DMS153 (cell line): ENCODE measurements around the gene ABHD17C.

Source experiments
- DNase-seq: peaks from one replicate; lab custom pipeline; 2025; lab: John Stamatoyannopoulos, UW

The ABHD17C gene

DNA sequence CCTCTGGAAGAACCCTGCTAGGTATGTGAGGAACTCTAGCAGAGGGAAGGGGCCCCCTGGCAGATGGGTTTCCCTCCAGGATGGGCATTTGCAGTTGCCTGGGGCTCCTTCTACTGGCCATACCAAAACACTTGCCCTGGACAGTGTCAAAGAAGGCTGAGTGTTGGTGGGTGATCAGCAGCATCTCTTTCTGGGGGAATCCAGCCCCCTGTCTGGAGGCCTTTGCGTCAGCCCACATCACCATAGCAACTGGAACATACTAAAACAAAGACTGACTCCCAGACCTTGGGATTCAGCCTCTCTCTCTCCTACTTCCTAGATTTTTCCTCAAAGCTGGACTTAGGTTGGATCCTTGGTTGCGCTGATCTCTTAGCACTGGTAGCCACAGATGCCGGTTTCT is 92.2 kb downstream of the ABHD17C start:
- DNase-seq, result no peak

DNA sequence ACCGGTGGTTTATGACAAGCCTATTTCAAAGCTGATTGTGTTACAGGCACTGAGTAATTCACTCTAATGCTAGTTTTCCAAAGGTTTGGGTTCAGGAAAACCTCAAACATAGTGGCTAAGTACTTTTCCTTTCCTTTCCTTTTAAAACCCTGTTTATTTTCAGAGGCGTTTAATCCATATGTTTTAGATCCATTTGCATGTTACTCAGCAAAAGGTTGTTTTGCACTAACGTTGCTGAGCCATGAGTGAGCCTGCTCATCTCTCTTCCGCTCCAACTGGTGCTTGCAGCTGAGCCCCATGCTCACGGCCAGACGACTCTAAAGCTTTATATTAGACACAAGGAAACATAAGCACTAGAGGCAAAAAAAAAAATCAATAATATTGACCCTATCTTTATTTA is 93.4 kb downstream of the ABHD17C start:
- DNase-seq, result no peak

DNA sequence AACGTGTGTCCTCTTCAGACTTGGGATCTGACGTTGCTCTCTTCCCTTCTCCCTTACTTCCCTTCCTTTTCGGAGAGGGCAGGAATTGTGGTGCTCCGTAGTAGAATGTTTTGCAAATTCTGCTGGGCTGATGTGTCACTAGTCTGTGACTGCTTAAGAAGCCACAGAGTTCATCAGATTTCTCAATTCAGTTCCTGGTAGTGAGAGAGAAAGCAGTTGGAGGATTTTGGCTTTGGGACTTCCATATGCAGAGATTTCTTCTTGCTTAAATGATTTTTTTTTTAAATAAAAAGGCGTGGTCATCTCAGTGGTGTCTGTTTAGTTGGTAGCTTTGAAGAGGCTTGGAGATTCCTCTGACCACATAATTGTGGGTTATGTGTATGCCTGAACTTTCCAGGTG is 94.2 kb downstream of the ABHD17C start:
- DNase-seq, result no peak

DNA sequence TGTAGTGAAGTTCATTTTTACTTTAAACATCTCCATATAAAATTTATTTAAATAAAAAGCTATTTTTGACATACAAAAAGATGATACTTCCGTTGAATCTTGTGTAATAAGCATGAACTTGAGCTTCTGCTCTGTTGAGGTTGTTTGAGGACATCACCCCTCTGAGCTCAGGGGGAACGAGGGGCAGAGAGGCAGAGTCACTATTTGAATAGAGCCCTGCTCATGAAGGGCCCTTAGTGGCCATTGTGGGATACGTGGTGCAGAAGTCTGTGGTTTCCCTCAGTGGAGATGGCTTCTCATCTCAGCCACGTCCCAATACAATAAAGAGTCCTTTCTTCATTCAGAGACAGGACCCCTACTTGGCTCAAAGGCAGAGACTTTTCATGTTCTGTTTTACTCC is 94.7 kb downstream of the ABHD17C start:
- DNase-seq, result no peak

DNA sequence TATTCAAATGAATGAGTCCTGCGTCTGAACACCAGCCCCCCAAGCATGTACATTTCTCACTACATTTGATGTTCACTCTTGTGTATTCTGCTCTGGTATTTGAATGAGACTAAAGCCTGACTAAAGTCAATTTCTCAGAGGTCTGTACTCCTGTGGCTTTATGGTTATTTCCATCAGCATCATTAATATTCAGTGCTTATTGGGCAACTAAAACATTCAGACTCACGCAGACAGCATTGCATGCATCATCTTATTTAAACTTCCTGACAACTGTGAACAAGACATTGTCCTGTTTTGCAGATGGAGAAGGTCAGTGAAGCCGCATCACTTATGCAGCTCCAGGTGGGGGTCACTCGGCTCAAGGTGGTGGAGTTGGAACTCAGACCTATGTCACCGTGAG is 95.1 kb downstream of the ABHD17C start:
- no peak for DNase-seq

GRCh38 chr15:80791004-80791403 is 95.9 kb downstream of the ABHD17C start:
- no peak for DNase-seq

- no peak for DNase-seq
Measured at GRCh38 chr15:80796407-80796806, 101.3 kb downstream of the ABHD17C start.

GRCh38 chr15:80798911-80799310 is 103.8 kb downstream of the ABHD17C start:
- no peak for DNase-seq

DNA sequence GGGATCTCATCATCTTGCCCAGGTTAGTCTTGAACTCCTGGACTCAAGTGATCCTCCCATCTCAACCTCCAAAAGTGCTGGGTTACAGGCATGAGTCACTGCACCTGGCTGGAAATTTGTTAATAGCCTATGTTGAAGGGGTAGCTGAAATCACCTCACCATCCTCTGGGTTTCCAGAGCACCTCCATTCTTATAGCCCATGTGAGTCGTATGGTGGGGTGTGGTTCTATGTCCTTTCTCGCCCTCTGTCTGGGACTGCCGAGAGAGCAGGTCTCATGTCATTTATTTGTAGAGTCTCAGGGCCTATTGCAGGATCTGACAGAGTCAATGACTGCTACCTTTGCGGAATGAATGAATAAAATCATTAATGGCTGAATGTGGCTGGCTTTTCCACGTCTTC is 105.0 kb downstream of the ABHD17C start:
- no peak for DNase-seq

- DNase-seq, result no peak
Measured at GRCh38 chr15:80801891-80802680, 107.0 kb downstream of the ABHD17C start.

DNA sequence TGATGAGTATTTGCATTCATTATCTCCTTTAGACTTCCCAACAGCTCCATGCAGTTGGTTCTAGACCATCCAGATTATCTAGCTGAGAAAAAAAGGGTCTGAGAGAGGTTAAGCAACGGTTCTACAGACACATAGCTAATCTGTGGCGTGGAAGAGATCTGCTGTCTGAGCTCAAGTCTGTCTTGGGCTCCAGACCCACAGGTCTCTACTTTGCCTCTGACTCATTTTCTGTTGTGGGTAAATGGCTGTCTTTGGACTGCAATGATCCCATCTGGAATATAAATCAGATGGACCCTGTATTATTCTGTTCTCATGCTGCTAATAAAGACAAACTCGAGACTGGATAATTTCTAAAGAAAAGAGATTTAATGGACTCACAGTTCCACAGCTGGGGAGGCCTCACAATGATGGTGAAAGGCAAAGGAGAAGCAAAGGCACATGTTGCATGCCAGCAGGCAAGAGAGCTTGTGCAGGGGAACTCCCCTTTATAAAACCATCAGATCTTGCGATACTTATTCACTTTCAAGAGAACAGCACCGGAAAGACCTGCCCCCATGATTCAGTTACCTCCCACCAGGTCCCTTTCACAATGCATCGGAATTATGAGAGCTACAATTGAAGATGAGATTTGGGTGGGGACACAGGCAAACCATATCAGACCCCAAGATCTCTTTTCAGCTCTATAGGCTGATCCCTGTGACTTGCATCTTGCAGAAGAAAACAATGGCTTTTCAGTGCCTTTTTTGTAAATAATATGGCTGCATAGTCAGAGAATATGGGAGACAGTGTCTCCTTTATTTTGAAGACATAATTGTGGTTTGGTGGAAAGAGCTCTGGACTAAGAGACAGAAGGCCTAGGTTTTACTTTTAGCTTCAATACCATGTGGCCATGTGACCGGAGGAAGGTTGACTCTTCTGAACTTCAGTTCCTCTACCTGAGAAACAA is 108.7 kb downstream of the ABHD17C start:
- DNase-seq, result no peak

- DNase-seq, result peak; percentile 78
Measured at GRCh38 chr15:80804970-80805495, 109.9 kb downstream of the ABHD17C start.
